Iris pigment epithelial cell (primary cell): ENCODE measurements around the gene MCOLN1.

Source experiments
- DNase-seq: peaks from one replicate; pipeline ENCODE4 v3.0.0-alpha.2; 2011; ENCODE audit warnings: low read depth

The MCOLN1 gene

GRCh38 chr19:7504684-7505083 lies 17.7 kb upstream of the MCOLN1 start:
- DNase-seq: no peak

- DNase-seq: no peak
These were observed 17.1 kb upstream of the MCOLN1 start for GRCh38 chr19:7505288-7505681.

- DNase-seq: no peak
These were observed 16.6 kb upstream of the MCOLN1 start for GRCh38 chr19:7505682-7506384.

GRCh38 chr19:7506385-7507328 lies 15.8 kb upstream of the MCOLN1 start:
- peak; percentile 82 for DNase-seq

- DNase-seq: peak; percentile 92
These were observed 14.5 kb upstream of the MCOLN1 start for GRCh38 chr19:7507884-7508283.

GRCh38 chr19:7509625-7510024 lies 12.8 kb upstream of the MCOLN1 start:
- DNase-seq: no peak

- peak; percentile 49 for DNase-seq
These were observed 10.0 kb upstream of the MCOLN1 start for GRCh38 chr19:7512400-7512851.

GRCh38 chr19:7513809-7514642 lies 8.4 kb upstream of the MCOLN1 start:
- no peak for DNase-seq

- DNase-seq: peak; percentile 47
These were observed 7.2 kb upstream of the MCOLN1 start for GRCh38 chr19:7515110-7515644.

GRCh38 chr19:7515645-7516151 lies 6.7 kb upstream of the MCOLN1 start, which contains the start of gene ZNF358:
Gene ZNF358 (plus strand): TSS chr19:7516103. CDS start chr19:7519243, 3,140 bp downstream.
- peak; percentile 44 for DNase-seq

- no peak for DNase-seq
These were observed 6.1 kb upstream of the MCOLN1 start for GRCh38 chr19:7516333-7516732.

GRCh38 chr19:7516878-7517277 lies 5.5 kb upstream of the MCOLN1 start:
- DNase-seq: no peak

- no peak for DNase-seq
These were observed 2.9 kb upstream of the MCOLN1 start for GRCh38 chr19:7519361-7520130.

GRCh38 chr19:7520131-7521051 lies 2.0 kb upstream of the MCOLN1 start:
- DNase-seq: no peak

GRCh38 chr19:7521551-7522071 lies 813 bp upstream of the MCOLN1 start:
- DNase-seq: no peak

- no peak for DNase-seq
These were observed 671 bp downstream of the MCOLN1 start for GRCh38 chr19:7522923-7523667.

GRCh38 chr19:7524523-7524922 lies 2.1 kb downstream of the MCOLN1 start:
- no peak for DNase-seq

- DNase-seq: no peak
These were observed 2.7 kb downstream of the MCOLN1 start for GRCh38 chr19:7524992-7525739.
